ENCODE measurements around the gene ADAMTS12.

GRCh38 chr5:33549982-33550567 is 341.7 kb downstream of the ADAMTS12 start:
- TF ChIP-seq ZNF70 (CRISPR knock-in tag; IDR thresholded peaks at IDR 0.05) (no peak), ISL1 (CRISPR knock-in tag; IDR thresholded peaks at IDR 0.05) (no peak), RARB (CRISPR knock-in tag; IDR thresholded peaks at IDR 0.05) (no peak), PATZ1 (CRISPR knock-in tag; IDR thresholded peaks at IDR 0.05; ENCODE audit: borderline replicate concordance) (no peak), PPARA (CRISPR knock-in tag; IDR thresholded peaks at IDR 0.05; ENCODE audit: borderline replicate concordance) (no peak)

Measured in SK-N-SH treated with all-trans-retinoic acid at 6 μM for 48 hours (cell line).